NCI-H128 (cell line): ENCODE measurements around the gene CIZ1.

ENCODE experiments used
- DNase-seq: peaks from one replicate; lab custom pipeline; 2025; ENCODE audit not compliant: unreplicated experiment; lab: John Stamatoyannopoulos, UW

CIZ1 gene

DNA sequence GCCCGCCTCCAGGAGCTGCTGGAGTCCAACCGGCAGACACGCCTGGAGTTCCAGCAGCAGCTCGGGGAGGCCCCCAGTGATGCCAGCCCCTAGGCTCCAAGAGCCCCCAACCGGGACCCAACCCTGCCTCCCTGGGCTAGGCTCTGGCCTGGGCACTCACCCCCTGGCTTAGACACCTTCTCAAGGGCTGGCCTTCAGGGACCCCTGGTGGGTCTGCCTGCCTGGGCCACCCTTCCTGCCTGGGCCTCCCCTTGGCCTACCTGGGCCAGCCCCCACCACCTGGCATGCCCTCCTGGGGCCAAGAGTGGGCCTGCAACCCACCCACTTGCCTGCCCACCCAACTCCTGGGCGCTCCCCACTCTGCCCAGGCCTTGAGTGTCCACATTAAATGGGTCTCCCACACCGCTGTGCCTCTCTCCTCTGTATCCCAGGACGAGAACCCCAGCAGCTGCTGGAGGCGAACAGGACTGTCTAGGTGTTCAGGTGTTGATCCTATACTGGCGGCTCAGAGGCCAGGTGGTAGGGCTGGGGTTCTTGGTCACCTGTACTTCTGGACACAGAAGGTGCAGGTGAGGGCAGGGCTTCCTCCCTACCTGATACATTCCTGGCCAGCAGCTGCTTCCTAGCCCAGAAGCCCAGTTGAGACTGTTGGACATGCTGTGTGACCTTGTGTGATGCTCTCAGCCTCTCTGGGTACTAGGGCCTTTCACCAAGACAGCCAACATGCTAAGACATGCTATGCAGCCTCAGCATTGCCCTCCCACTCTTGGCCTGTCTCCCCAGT is 27.7 kb downstream of the CIZ1 start:
- no peak for DNase-seq

DNA sequence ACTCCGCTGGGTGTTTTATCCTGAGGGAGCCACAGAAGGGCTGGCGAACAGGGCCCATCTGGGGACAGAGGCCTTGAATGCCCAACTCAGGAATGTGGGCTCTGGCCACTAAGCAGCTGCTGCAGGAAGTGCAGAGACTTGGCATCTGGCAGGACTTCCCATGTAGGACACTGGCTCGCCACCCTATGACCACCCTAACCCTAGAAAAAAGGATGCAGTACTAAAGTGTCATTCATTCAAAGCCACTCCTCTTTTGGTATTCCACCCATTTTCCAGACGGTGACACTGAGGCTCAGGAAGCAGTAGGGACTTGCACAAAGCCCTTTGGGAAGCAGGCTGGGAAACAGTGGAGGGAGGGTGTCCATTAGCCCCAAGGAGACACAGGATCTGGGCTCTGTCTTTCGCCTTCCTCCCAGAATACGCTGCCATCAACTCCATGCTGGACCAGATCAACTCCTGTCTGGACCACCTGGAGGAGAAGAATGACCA is 28.3 kb downstream of the CIZ1 start:
- DNase-seq: no peak

DNA sequence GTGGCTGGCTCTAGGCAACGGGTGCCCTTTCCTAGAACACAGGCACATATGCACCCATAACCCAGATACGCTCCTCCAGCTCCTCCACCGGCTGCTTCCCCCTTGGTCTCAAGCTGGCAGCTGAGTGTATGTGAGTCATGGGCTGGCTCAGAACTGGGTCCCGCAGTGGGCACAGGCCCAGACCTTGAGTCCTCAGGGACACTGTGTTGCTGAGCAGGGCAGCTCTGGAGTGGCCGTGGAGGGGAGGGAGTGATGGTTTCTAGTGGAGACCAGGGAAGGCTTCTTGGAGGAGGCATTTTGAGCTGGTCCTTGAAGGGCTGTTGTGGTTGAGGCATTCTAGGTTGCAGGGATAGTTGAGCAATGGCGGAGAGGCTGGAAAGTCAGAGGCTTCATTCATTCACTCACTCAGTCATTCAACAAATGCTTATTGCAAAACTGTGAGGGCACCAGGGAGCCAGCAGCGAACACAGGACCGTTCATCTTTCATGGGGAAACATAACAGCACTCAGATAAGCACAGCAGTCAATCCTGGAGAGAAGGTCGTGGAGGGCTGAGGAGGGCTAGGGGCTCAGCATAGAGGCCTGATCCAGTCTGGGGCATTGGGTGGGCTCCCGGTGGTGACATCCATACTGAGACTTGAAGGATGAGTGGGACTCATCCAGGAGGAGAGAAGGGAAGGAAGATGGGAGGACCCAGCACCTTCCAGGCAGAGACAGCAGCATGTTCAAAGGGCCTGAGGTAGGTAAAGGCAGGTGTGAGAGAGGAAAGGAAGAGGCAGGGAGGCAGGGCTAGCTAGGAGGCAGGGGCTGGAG is 29.0 kb downstream of the CIZ1 start:
- DNase-seq: no peak

DNA sequence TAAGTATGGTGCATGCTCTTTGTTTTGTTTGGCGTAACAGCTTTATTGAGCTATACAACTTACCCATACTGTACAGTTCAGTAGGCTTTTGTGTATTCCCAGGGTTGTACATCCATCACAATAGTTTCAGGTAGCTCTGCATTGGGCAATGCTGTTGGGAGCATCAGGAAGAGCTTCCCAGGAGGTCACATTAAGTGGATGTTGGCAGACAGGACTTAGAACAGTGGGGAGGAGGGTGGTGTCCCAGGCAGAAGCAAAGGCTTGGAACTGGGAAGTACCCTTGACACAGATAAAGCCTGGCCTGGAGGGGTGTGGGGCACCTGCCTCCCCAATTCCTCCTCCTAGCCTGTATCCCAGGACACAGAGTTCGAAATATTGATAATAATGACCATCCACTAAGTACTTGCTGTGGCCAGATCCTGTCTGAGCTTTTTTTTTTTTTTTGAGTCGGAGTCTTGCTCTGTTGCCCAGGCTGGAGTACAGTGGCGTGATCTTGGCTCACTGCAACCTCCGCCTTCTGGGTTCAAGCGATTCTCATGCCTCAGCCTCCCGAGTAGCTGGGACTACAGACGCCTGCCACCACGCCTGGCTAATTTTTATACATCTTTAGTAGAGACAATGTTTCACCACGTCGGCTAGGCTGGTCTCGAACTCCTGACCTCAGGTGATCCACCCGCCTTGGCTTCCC is 30.0 kb downstream of the CIZ1 start:
- DNase-seq: no peak

DNA sequence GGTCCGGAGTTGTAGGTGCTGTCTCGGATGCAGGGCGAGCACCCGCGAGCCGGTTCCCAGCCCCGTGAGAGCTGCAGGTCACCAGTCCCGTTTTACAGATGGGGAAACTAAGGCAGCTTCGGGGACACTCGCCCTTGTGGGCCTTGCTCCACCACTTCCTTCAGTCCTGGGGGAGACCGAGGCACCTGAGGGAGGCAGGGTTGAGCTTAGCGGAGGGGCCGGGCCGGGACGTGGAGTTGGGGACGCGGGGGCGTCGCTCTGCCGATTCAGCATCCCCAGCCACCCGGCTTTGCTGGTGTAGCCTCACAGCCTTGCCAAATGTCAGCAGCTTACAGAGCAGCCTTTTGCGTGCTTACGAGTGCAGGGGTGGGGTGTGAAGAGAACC is 30.8 kb downstream of the CIZ1 start:
- DNase-seq: no peak

DNA sequence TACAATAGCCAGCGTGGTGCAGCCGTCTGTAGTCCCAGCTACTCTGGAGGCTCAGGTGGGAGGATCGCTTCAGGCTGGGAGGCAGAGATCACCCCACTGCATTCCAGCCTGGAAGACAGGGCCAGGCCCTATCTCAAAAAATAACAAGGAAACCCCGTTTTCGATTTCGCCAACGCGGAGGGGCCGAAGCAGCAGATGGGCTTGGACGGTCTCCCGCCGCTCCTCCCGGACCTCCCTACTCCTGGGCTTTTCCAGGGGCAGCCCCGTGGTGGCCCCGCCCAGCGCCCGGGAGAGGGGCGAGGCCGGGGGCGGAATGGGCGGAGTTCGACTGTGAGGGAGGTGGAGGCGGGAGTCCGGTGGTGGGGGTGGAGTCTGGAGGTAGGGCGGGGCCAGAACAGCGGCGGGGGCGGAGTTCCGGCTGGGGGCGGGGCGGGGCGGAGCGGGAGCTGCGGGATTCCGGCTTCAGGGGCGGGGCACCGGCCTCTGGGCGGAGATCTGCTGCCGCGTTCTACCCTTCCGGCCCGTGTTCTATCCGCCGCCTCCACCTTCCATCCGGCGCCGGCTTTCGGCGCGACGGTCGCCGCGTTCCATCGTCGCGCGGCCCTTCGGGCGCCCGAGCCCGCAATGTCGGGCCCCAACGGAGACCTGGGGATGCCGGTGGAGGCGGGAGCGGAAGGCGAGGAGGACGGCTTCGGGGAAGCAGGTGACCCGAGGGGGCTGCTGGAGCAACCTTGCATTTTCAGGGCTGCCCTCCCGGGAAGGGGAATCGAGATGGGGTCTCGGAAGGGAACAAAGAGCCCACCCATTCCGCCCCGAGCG is 31.4 kb downstream of the CIZ1 start, which contains the start of gene BBLN:
Gene BBLN (plus strand): TSS at position 482 of the 819 bp plus-strand sequence. CDS start 143 bp downstream, at position 625.
- DNase-seq: peak; percentile 88

DNA sequence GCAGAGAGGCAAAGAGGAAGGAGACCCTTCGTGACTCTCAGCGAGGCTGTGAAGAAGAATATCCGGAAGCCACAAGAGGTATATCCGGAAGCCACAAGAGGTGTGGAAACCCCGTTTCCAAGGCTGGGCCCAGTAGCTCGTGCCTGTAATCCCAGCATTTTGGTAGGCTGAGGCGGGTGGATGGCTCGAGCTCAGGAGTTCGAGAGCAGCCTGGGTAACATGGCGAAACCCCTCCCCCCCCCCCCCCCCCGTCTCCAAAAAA is 31.9 kb downstream of the CIZ1 start:
- DNase-seq: no peak

DNA sequence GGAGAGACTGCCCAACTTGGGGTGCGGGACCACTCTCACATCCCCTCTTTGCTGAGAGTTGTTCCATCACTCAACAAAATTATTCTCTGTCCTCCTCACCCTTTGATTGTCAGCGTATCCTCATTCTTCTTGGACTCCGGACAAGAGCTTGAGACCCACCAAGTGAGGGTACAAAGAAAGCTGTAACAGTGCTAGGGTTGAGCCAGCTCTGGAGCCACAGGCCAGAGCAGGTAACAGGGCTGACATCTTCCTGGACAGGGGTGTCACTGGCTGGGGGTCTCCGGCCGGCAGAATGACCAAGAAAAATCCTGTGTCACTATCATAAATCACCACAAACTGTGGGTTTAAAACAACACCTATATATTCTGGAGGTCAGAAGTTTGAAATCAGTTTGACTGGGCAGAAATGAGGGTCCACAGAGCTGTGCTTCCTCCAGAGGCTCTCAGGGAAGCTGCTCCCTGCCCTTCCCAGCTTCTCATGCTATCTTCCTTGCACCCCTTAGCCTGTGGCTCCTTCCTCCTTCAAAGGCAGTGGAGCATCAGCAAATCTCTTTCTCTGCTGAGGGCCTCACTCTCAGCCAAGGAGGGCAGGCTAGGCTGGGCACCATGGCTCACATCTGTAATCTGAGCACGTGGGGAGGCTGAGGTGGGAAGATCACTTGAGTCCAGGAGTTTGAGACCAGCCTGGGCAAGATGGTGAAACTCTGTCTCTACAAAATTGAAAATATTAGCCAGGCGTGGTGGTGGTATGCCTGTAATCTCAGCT is 35.5 kb downstream of the CIZ1 start:
- no peak for DNase-seq

DNA sequence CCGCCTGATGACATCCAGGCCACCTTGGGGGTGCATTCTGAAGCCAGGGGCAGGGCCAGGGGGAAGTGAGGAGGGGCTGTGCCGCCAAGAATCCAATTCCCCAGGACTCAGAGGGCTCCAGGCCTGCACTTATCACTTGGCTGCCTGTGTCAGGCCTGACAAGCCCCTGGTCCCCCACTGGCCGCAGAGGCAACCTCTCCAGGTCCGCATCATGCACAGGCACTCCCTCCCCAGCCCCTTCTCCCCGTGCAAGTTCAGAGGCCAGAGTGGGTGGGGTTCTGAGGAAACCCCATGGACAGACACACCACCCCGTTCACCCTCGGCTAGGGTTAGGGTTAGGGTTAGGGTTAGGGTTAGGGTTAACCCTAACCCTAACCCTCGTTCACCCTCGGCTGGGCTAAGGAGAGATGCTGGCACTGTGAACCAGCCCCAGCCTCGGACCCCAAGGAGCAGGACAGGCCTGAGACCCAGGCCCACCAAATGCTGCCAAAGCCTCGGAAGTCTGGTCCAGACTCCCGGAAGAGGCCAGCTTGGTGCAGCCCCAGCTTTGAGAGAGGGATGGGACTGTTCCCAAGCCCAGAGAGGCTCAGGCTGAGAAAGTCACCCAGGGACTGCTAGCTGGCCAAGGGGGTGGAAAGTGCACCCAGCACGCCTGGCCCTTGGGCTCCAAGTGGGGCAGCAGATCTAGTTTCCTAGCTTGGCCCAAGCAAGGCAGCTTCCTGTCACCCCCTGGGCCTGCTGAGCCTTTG is 37.3 kb downstream of the CIZ1 start:
- DNase-seq: no peak

DNA sequence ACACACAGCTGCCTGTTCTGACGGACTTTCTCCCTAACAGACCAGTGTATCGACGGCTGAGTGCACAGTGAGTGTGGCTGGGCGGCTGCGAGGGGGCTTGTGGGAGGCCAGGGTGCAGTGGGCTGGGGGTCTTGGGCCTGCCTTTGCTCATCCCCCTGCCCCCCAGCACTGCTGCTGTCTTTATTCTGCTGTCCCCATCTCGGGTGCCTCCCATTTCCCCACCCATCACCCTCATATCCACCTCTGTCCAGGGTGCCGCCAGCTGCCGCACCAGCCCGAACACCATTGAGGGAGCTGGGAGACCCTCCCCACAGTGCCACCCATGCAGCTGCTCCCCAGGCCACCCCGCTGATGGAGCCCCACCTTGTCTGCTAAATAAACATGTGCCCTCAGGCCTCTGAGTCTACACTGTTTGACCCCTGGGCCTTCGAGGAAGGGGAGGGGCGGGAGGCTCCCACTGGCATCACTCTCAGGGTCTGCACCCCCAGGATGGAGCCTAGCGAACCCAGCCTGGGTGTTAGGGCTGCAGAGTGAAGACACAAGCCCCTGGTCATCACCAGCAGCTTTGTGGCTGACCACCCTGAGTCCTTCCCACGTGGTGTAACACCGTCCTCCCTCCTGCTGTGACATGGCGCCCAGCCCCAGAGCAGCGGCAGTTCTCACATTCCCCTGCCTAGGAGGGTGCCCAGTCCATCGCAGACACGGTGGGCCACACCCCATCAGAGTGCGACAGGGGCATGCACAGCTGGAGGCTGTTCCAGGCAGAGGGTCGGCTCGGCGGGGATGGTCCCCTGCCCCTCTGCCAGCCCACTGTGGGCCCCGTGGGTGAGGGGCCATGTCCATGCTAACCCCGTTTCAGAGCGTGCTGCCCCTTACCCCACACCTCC is 38.1 kb downstream of the CIZ1 start:
- DNase-seq: no peak

DNA sequence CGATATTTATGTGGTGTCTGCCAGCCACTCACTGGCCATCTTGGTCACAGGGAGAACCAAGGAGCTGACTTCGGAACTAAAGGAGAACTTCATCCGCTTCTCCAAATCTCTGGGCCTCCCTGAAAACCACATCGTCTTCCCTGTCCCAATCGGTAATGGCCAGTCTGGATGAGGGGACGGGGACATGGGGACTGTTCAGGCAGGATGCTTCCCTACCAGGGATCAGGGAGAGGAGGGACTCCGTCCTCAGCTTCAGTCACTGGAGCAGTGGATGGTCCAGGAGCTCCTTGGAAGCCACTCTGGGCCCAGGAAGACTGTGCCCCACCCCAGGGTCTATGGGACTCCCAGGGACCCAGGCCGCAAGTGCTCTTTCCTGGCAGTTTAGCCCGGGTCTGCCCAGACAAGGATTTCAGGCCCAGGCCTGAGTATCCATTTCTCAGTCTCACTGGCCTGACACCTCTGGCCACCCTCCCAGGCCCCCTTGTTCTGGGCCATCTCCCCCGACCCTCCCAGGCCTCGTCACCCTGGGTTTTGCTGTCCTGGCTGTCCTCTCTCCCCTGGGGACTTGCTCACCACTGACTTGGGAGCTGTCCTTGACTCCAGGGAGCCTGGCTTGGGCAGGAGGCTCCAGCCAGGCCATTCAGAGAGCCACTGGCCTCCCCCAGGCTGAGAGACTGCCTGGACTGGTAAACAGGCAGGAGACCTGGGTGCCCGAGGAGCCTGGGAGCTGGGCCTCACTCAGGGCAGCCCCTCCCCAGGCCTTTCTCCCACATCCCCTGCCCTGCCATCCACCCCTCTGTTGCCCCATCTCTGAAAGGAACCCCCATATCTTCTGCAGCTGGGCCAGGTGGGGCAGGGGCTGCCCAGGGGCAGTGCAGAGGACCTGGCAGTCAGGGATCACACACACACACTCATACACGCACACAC is 39.0 kb downstream of the CIZ1 start:
- DNase-seq: no peak

DNA sequence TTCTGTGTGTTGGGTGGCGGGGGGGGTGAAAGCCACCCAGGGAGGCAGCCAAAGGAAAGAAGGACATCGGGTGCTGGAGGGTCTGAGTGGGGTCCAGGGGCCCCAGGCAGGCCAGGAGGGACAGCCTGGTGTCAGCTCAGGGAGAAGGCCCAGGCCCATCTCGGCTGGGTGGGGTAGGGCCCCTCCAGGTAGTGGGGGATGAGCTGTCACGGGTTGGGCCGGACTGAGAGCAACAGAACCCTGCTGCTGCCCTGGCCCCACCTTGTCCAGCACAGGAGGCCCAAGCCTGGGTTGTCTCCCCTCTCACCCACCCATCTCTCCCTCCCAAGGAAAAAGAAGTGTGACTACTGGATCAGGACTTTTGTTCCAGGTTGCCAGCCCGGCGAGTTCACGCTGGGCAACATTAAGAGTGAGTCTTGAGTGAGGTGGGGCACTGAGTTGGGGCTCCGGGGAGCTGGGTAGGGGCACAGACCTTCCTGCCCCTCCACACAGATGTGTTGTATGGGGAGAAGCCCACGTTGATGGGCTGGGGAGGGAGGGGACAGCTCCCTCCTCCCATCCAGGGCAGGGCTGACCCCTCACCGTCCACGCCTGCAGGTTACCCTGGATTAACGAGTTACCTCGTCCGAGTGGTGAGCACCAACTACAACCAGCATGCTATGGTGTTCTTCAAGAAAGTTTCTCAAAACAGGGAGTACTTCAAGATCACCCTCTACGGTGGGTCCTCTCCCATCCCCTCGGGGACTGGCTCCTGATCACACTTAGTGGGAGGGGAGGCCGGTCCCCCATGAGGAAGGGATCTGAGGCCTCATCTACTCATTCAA is 39.9 kb downstream of the CIZ1 start:
- DNase-seq: no peak

DNA sequence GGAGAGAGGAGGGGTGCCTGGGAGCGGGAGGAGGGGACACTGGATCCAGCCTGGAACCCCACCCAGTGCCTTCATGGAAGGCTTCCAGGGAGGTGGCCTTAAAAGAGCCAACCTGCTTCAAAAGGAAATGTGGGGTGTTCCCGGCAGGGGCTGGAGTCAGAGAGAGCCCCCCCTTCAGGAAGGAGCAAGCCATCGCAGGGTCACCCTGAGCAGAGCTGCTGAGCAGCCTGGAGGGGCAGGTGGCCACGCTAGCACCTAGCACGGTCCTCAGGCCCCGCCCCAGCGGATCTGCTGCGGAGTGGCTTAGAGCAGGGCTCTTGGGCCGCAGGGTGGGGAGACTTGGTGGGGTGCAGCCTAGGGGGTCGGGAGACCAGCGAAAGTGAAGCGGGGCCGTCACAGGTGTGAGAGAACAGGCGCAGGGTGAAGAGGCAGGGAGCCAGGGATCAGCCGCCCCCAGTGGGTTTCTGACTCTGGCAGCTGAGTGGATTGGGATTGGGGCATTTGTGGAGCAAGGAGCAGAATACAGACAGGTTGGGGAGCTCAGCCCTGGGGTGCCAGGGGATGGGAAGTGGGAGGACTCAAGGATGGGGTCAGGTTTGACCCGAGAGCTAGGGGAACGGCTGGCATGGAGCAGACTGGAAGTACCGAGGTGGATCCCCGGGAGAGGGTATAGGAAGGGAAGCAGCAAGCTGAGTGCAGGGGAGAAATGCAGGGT is 40.6 kb downstream of the CIZ1 start:
- DNase-seq: no peak

DNA sequence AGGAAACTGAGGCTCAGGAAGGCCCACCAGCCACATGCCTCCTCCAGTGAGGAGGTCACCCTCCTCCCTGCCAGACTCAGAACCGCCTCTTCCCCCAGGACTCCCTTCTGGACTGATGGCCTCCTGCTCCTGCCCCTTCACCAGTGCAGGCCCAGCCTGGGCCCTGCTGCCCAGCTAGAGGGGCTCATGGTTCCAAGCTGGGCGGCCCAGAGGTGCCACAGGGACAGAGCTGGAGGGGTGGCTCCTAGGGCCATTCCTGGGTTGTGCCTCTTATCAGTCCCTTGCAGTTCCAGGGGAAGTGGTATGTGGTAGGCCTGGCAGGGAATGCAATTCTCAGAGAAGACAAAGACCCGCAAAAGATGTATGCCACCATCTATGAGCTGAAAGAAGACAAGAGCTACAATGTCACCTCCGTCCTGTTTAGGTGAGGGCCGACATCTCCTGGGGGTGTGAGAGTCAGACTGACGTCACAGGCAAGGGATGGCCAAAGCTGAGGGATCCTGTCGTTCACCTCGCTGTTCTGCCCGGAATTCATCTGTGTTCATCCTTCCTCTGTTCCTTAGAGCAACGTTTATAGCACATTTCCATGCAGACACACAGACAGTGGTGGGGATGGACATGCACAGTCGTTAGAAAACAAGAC is 41.3 kb downstream of the CIZ1 start:
- no peak for DNase-seq

DNA sequence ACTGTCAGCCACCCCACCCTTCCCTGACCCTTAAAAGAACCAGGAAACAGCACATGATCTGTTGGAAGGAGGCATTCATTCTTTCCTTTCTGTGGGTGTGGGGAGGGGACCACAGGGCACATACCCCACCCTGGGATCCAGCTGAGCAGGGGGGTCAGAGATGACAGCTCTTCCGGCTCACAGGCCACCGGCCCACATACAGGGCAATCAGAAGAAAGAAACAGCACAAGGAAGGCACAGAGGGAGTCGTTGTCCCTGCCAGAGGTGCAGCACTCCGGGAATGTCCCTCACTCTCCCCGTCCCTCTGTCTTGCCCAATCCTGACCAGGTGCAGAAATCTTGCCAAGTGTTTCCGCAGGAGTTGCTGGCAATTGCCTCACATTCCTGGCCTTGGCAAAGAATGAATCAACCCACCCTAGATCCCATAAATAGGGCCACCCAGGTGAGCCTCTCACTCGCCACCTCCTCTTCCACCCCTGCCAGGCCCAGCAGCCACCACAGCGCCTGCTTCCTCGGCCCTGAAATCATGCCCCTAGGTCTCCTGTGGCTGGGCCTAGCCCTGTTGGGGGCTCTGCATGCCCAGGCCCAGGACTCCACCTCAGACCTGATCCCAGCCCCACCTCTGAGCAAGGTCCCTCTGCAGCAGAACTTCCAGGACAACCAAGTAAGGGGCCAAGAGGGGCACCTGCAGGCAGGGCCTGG is 42.2 kb downstream of the CIZ1 start, which contains the start of gene LCN2:
Gene LCN2 (plus strand): TSS at position 453 of the 701 bp plus-strand sequence. CDS start 73 bp downstream, at position 526.
- DNase-seq: no peak
